Endothelial cell (in vitro differentiated cells): Measurements from ENCODE around the gene SHISA9. TPM values are rescaled to one million over a fixed set of nuclear protein-coding genes. Genes with fewer than 3 reads are reported as not detected.

ENCODE experiments used
- DNase-seq: peaks from one replicate; pipeline ENCODE4 v3.0.0; 2021; ENCODE audit warnings: low spot score
- H3K27ac Mint-ChIP-seq: one replicate; pipeline ENCODE4 v1.8.0; 2021; ENCODE audit warnings: mixed read lengths, inconsistent platforms; ENCODE audit not compliant: unreplicated experiment
- H3K27me3 Mint-ChIP-seq: one replicate; pipeline ENCODE4 v1.8.0; 2021; ENCODE audit warnings: mild to moderate bottlenecking, moderate library complexity, mixed read lengths, inconsistent platforms; ENCODE audit not compliant: unreplicated experiment
- H3K36me3 Mint-ChIP-seq: one replicate; pipeline ENCODE4 v1.8.0; 2021; ENCODE audit warnings: mild to moderate bottlenecking, low read depth, mixed read lengths, inconsistent platforms; ENCODE audit not compliant: unreplicated experiment
- H3K4me1 Mint-ChIP-seq: one replicate; pipeline ENCODE4 v1.8.0; 2021; ENCODE audit warnings: mild to moderate bottlenecking, mixed read lengths, inconsistent platforms; ENCODE audit not compliant: unreplicated experiment
- H3K4me3 Mint-ChIP-seq: one replicate; pipeline ENCODE4 v1.8.0; 2021; ENCODE audit warnings: mild to moderate bottlenecking, mixed read lengths, inconsistent platforms; ENCODE audit not compliant: unreplicated experiment
- H3K9me3 Mint-ChIP-seq: one replicate; pipeline ENCODE4 v1.8.0; 2021; ENCODE audit warnings: mixed read lengths, inconsistent platforms; ENCODE audit not compliant: unreplicated experiment
- CTCF ChIP-seq: fragments of 200-600 bp; sonication (generic); IDR thresholded peaks from one replicate; pipeline ENCODE4 v1.5.0; 2021; ENCODE audit warnings: antibody characterized with exemption; ENCODE audit not compliant: unreplicated experiment
- total RNA-seq: library from RNA; stranded (reverse); fragmentation: NEBNext Ultra II Directional; extraction: Animal tissue kit (Norgen Biotek cat#: 25700); gene quantifications from one replicate; pipeline ENCODE4 v1.2.1, GENCODE V29; 2021; ENCODE audit not compliant: unreplicated experiment

The SHISA9 gene
- total RNA-seq, 1 donor from 2014 or later: 0.49 TPM

- no peak overlapping the region for H3K4me3 Mint-ChIP-seq
- TF ChIP-seq CTCF: no peak
- no peak overlapping the region for H3K27ac Mint-ChIP-seq
- no peaks in the 10 kb centered on the region for H3K36me3 Mint-ChIP-seq
- H3K9me3 Mint-ChIP-seq: no peaks in the 10 kb centered on the region
- no peaks in the 10 kb centered on the region for H3K27me3 Mint-ChIP-seq
- DNase-seq: no peak
- H3K4me1 Mint-ChIP-seq: no peaks in the 10 kb centered on the region
Observed at GRCh38 chr16:13155377-13155776, 254.0 kb downstream of the SHISA9 start.

GRCh38 chr16:13155780-13156179, 254.4 kb downstream of the SHISA9 start:
- no peaks in the 10 kb centered on the region for H3K9me3 Mint-ChIP-seq
- DNase-seq: no peak
- no peaks in the 10 kb centered on the region for H3K36me3 Mint-ChIP-seq
- H3K27ac Mint-ChIP-seq: no peak overlapping the region
- H3K27me3 Mint-ChIP-seq: no peaks in the 10 kb centered on the region
- no peaks in the 10 kb centered on the region for H3K4me1 Mint-ChIP-seq
- no peak overlapping the region for H3K4me3 Mint-ChIP-seq
- no peak for TF ChIP-seq CTCF

GRCh38 chr16:13157082-13157481, 255.7 kb downstream of the SHISA9 start:
- Mint-ChIP-seq H3K9me3 (no peaks in the 10 kb centered on the region), H3K36me3 (no peaks in the 10 kb centered on the region), H3K27ac (no peak overlapping the region), H3K4me1 (no peaks in the 10 kb centered on the region), H3K27me3 (no peaks in the 10 kb centered on the region), H3K4me3 (no peak overlapping the region)
- no peak for DNase-seq
- no peak for TF ChIP-seq CTCF

GRCh38 chr16:13158427-13158826, 257.0 kb downstream of the SHISA9 start:
- Mint-ChIP-seq H3K4me3 (no peak overlapping the region), H3K36me3 (no peaks in the 10 kb centered on the region), H3K27me3 (no peaks in the 10 kb centered on the region), H3K9me3 (no peaks in the 10 kb centered on the region), H3K27ac (no peak overlapping the region), H3K4me1 (no peaks in the 10 kb centered on the region)
- TF ChIP-seq CTCF: no peak
- DNase-seq: no peak

- Mint-ChIP-seq H3K27me3 (peaks cover 1% of the 10 kb centered on the region), H3K4me1 (no peaks in the 10 kb centered on the region), H3K9me3 (no peaks in the 10 kb centered on the region), H3K4me3 (no peak overlapping the region), H3K36me3 (no peaks in the 10 kb centered on the region), H3K27ac (no peak overlapping the region)
- no peak for DNase-seq
- no peak for TF ChIP-seq CTCF
Observed at GRCh38 chr16:13165024-13165423, 263.6 kb downstream of the SHISA9 start.
